HCT116 (cell line): Measurements from ENCODE around the gene C4BPB. TPM values are rescaled to one million over a fixed set of nuclear protein-coding genes. Genes with fewer than 3 reads are reported as not detected.

ENCODE experiments used
- ATAC-seq: fragments of 200-7000 bp; cut with Tn5 transposase; 2 replicates; pipeline ENCODE4 v1.9.1; 2020; ENCODE audit warnings: mild to moderate bottlenecking, moderate library complexity
- BruUV-seq: library from RNA; stranded (reverse); fragments of 400-500 nt; replicated peaks from 2 replicates; lab custom pipeline; 2021; lab: Mats Ljungman, UMichigan
- CTCF ChIA-PET: fragments of 300-600 bp; sonication (Branson Sonifier 250); formaldehyde crosslinking; loops from one replicate; lab custom pipeline; 2021; ENCODE audit warnings: antibody characterized with exemption; lab: Charles Lee
- POLR2A ChIA-PET: fragments of 300-600, 350-600 bp; sonication (Branson Sonifier 250); formaldehyde crosslinking; loops from one replicate; lab custom pipeline; 2021; ENCODE audit warnings: antibody characterized with exemption; lab: Charles Lee
- RAD21 ChIA-PET, 2 experiments: fragments of 300-600 bp; sonication (Branson Sonifier 250); formaldehyde crosslinking; loops; one replicate each; lab custom pipeline; 2023; ENCODE audit warnings: low total read pairs in 2 of 2; ENCODE audit not compliant: uncharacterized antibody in 2 of 2, unreplicated experiment in 2 of 2, low non-redundant PET in 1 of 2; lab: Charles Lee
- DNase-seq: peaks from one replicate; pipeline ENCODE4 v3.0.0-alpha.2; 2010; ENCODE audit warnings: low read depth, low spot score
- H2AFZ ChIP-seq: fragments of 200-600 bp; shearing (Covaris generic), sonication (generic); 2 replicates; pipeline ENCODE4 v1.6.1; 2017; ENCODE audit warnings: low read depth, mixed run types, mixed read lengths, antibody characterized with exemption, low read length; ENCODE audit not compliant: poor library complexity, severe bottlenecking
- H3K27ac ChIP-seq: 2 replicates; pipeline ENCODE4 v1.5.1; 2012; ENCODE audit warnings: low read depth, low read length
- H3K27me3 ChIP-seq: fragments of 200-600 bp; sonication (generic); 2 replicates; pipeline ENCODE4 v1.6.1; 2016; ENCODE audit warnings: mixed run types, low read length, mixed read lengths; ENCODE audit not compliant: insufficient read depth
- H3K36me3 ChIP-seq, 2 experiments: fragments of 200-500 bp in 1 of 2; fragments of 200-600 bp in 1 of 2; sonication (Bioruptor generic) in 1 of 2; sonication (generic) in 1 of 2; 2 replicates each; pipeline versions ENCODE4 v1.5.1 to v1.6.1; 2014 to 2016; ENCODE audit warnings: low read length in 2 of 2, inconsistent platforms in 1 of 2, mixed read lengths in 1 of 2, mixed run types in 1 of 2; ENCODE audit not compliant: insufficient read depth in 2 of 2, control insufficient read depth in 1 of 2
- H3K4me1 ChIP-seq, 2 experiments: fragments of 200-600 bp in 1 of 2; sonication (generic) in 1 of 2; 2 replicates each; pipeline versions ENCODE4 v1.5.1 to v1.6.1; 2012 to 2017; ENCODE audit warnings: low read length in 2 of 2, inconsistent platforms in 1 of 2, mild to moderate bottlenecking in 1 of 2, mixed read lengths in 1 of 2, mixed run types in 1 of 2, moderate library complexity in 1 of 2; ENCODE audit not compliant: insufficient read depth in 2 of 2, control insufficient read depth in 1 of 2
- H3K4me2 ChIP-seq: fragments of 200-600 bp; sonication (generic); 2 replicates; pipeline ENCODE4 v1.6.1; 2017; ENCODE audit warnings: mixed run types, low read length, mixed read lengths
- H3K4me3 ChIP-seq, 2 experiments: fragments of 200-600 bp in 1 of 2; sonication (generic) in 1 of 2; replicated peaks in 1 of 2; 2 replicates each; pipeline ENCODE4 v1.5.1; 2011 to 2016; ENCODE audit warnings: low read length in 2 of 2, control low read depth in 1 of 2, low read depth in 1 of 2, mild to moderate bottlenecking in 1 of 2, mixed read lengths in 1 of 2, mixed run types in 1 of 2
- H3K79me2 ChIP-seq: fragments of 200-600 bp; sonication (generic); 2 replicates; pipeline ENCODE4 v1.6.1; 2017; ENCODE audit warnings: mild to moderate bottlenecking, mixed run types, low read length, moderate library complexity, mixed read lengths; ENCODE audit not compliant: insufficient read depth
- H3K9ac ChIP-seq: fragments of 200-600 bp; sonication (generic); 2 replicates; pipeline ENCODE4 v1.6.1; 2016; ENCODE audit warnings: low read length, mixed read lengths
- H3K9me2 ChIP-seq: fragments of 200-600 bp; sonication (generic), shearing (Covaris generic); 2 replicates; pipeline ENCODE4 v1.6.1; 2017; ENCODE audit warnings: mixed run types, mild to moderate bottlenecking, moderate library complexity; ENCODE audit not compliant: insufficient read depth
- H3K9me3 ChIP-seq, 2 experiments: fragments of 200-500 bp in 1 of 2; fragments of 200-600 bp in 1 of 2; sonication (Bioruptor generic) in 1 of 2; sonication (generic) in 1 of 2; 2 replicates each; pipeline ENCODE4 v1.6.1; 2014 to 2017; ENCODE audit warnings: low read length in 2 of 2, mixed read lengths in 2 of 2, inconsistent platforms in 1 of 2, low read depth in 1 of 2, mild to moderate bottlenecking in 1 of 2, mixed run types in 1 of 2, moderate library complexity in 1 of 2; ENCODE audit not compliant: control insufficient read depth in 1 of 2, insufficient read depth in 1 of 2
- H4K20me1 ChIP-seq: fragments of 200-600 bp; sonication (generic), shearing (Covaris generic); 2 replicates; pipeline ENCODE4 v1.6.1; 2017; ENCODE audit warnings: mixed run types, mild to moderate bottlenecking, moderate library complexity; ENCODE audit not compliant: insufficient read depth
- CBX3 ChIP-seq: IDR thresholded peaks from 2 replicates; pipeline ENCODE4 v1.6.1; 2012; ENCODE audit warnings: low read depth
- CEBPB ChIP-seq: IDR thresholded peaks from 2 replicates; pipeline ENCODE4 v1.6.1; 2012; ENCODE audit warnings: low read depth
- EGR1 ChIP-seq: IDR thresholded peaks from 2 replicates; pipeline ENCODE4 v1.6.1; 2012; ENCODE audit warnings: low read depth
- ELF1 ChIP-seq: IDR thresholded peaks from 2 replicates; pipeline ENCODE4 v1.6.1; 2012; ENCODE audit warnings: low read depth, borderline replicate concordance
- EZH2 ChIP-seq: fragments of 200-600 bp; sonication (generic); IDR thresholded peaks from 2 replicates; pipeline ENCODE4 v1.6.1; 2017; ENCODE audit warnings: antibody characterized with exemption, mixed run types
- JUND ChIP-seq: IDR thresholded peaks from 2 replicates; pipeline ENCODE4 v1.6.1; 2012
- POLR2A ChIP-seq: IDR thresholded peaks from 2 replicates; pipeline ENCODE4 v1.7.0; 2011; ENCODE audit warnings: borderline replicate concordance; ENCODE audit not compliant: insufficient read depth, insufficient read length; ENCODE audit errors: extremely low read depth
- POLR2AphosphoS5 ChIP-seq: IDR thresholded peaks from 2 replicates; pipeline ENCODE4 v1.6.1; 2011; ENCODE audit warnings: mild to moderate bottlenecking, low read depth, low read length, moderate library complexity
- RAD21 ChIP-seq: IDR thresholded peaks from 2 replicates; pipeline ENCODE4 v1.6.1; 2012; ENCODE audit warnings: low read depth, mild to moderate bottlenecking
- SIN3A ChIP-seq: IDR thresholded peaks from 2 replicates; pipeline ENCODE4 v1.6.1; 2012; ENCODE audit warnings: low read depth
- SP1 ChIP-seq: IDR thresholded peaks from 2 replicates; pipeline ENCODE4 v1.6.1; 2012; ENCODE audit warnings: low read depth
- SRF ChIP-seq: IDR thresholded peaks from 2 replicates; pipeline ENCODE4 v1.6.1; 2012; ENCODE audit warnings: low read depth
- TCF7L2 ChIP-seq: IDR thresholded peaks from 2 replicates; pipeline ENCODE4 v1.7.0; 2011; ENCODE audit warnings: borderline replicate concordance, inconsistent platforms; ENCODE audit not compliant: insufficient read depth, insufficient read length; ENCODE audit errors: extremely low read depth
- YY1 ChIP-seq: IDR thresholded peaks from 2 replicates; pipeline ENCODE4 v1.6.1; 2011; ENCODE audit warnings: low read length, low read depth, moderate library complexity, mild to moderate bottlenecking; ENCODE audit not compliant: insufficient replicate concordance; ENCODE audit errors: extremely low read depth
- ZFX ChIP-seq: fragments of 450-650 bp; IDR thresholded peaks from 2 replicates; pipeline ENCODE4 v1.6.1; 2017
- intact Hi-C: fragments of 100-400 bp; cut with micrococcal nuclease; formaldehyde crosslinking; loops from 2 replicates; pipeline ENCODE4 v1.10.0; 2022
- total RNA-seq: library from RNA; stranded (reverse); gene quantifications from one replicate; pipeline ENCODE4 v1.2.1, GENCODE V29; 2021; ENCODE audit not compliant: unreplicated experiment
- TF ChIP-seq, protein P1 (sequence below), 3 experiments: fragments of 200-600 bp in 1 of 3; sonication (generic) in 1 of 3; IDR thresholded peaks in 2 of 3; conservative IDR thresholded peaks in 1 of 3; 2 replicates each; pipeline ENCODE4 v1.5.1; 2012 to 2017; ENCODE audit warnings: low read depth in 2 of 3, low read length in 2 of 3, antibody characterized with exemption in 1 of 3, borderline replicate concordance in 1 of 3, control low read depth in 1 of 3, mild to moderate bottlenecking in 1 of 3, mixed read lengths in 1 of 3, mixed run types in 1 of 3, moderate library complexity in 1 of 3; ENCODE audit not compliant: insufficient read depth in 1 of 3
- TF ChIP-seq, protein P2 (sequence below): IDR thresholded peaks from 2 replicates; pipeline ENCODE4 v1.6.1; 2012

The C4BPB gene
- total RNA-seq, 1 experiment from 2014 or later = not detected

DNA sequence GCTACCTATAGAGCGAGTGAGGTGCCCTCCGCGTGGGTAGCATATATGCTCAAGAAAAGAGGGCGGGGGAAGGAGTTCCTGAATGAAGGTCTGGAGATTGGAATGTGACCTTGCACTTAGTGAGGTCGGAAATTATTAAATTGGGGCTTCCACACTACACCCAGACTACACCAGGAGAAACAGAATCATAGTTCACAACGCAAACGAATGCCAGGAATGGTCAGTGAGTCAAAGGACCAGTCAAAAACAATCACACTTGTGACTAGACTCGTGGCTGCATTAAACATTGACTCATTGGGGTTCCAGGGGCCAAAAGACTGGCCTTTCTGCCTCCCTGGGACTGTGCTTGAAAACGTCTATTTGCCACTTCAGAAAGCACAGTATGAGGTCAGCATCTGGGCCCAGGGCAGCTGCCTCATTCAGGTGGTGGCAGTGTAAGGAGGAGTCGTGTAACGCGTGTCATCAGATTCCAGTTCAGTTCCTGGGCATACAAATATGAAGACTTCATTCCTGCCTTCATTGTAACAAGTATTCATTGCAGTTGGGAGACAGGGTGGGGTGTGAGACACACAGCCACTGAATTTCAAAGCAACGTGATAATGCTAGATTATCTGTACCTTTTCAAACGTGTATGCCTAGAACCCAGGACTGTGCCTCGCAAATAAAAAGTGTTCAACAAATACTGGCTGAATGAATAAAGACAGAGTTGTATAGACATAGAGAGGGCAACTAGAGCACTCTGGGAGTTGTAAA, 37.3 kb upstream of the C4BPB start, which contains the start of gene YOD1 (continued):
- no peak for TF ChIP-seq CEBPB
- TF ChIP-seq, protein P1, sequence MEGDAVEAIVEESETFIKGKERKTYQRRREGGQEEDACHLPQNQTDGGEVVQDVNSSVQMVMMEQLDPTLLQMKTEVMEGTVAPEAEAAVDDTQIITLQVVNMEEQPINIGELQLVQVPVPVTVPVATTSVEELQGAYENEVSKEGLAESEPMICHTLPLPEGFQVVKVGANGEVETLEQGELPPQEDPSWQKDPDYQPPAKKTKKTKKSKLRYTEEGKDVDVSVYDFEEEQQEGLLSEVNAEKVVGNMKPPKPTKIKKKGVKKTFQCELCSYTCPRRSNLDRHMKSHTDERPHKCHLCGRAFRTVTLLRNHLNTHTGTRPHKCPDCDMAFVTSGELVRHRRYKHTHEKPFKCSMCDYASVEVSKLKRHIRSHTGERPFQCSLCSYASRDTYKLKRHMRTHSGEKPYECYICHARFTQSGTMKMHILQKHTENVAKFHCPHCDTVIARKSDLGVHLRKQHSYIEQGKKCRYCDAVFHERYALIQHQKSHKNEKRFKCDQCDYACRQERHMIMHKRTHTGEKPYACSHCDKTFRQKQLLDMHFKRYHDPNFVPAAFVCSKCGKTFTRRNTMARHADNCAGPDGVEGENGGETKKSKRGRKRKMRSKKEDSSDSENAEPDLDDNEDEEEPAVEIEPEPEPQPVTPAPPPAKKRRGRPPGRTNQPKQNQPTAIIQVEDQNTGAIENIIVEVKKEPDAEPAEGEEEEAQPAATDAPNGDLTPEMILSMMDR (IDR thresholded peaks at IDR 0.05 in 2 of 3, conservative IDR thresholded peaks at IDR 0.05 in 1 of 3; ENCODE audit: borderline replicate concordance in 1 of 3, insufficient read depth in 1 of 3, low read depth in 2 of 3, low read length in 2 of 3) = no peak
- TF ChIP-seq YY1 = no peak
- TF ChIP-seq SRF = no peak
- TF ChIP-seq TCF7L2 = no peak
- no peak for TF ChIP-seq POLR2A

DNA sequence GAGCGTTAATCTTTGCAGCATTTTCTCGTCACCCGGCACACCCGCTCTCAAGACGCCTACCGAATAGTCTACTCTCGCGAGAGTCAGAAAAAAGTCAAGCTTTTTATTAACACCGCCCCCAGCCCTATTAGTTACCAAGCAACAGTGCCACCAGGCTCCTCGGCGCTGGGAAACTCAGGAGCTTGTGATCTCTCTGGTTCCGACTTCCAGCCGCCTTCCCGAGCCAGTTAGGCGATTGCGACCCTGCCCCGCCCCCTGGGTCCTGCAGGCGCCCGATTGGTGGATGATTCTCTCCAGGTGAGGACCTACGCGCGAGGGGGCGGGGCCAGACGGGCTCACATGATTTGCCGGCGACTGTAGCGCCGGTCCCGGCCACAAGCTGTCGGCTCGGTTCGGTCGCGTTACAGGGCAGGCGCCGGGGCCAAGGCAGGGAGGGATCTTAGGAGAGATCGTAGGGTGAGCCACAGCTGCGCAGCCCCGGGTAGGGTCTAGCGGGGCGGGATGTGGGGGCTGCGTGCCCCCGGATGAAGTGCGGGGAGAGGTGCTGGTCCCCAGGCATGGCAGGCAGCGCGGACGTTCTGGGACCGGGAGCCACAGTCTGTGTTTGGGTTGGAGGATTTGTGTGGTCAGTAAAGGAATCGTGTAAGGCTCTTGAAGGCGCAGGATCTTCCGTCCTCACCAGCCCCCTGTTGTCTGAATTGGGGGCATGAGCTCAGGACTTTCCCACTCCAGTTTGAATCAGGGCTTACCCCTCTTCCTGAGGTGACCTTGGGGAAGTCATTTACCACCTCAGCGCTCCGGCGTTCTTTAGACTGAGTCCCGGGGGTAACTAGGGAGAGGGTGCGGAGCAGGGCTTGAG, 35.5 kb upstream of the C4BPB start, which contains the start of gene PFKFB2:
Gene PFKFB2, plus strand, starts transcription at position 365 of the 859 bp plus-strand sequence. CDS start 1,443 bp downstream, outside the sequence.
- Histone ChIP-seq H3K79me2 (peaks cover 27% of the 10 kb centered on the region), H3K4me2 (peak within 1 kb of the TSS; percentile 73), H3K27ac (peak within 1 kb of the TSS; percentile 85), H3K27me3 (no peaks in the 10 kb centered on the region), H3K36me3 (peaks cover 5 to 12% of the 10 kb centered on the region in 2 experiments; a peak in 2 of 4 replicates), H3K9ac (peak within 1 kb of the TSS; percentile 96), H2AFZ (no peak within 1 kb of the TSS), H3K9me3 (no peaks in the 10 kb centered on the region), H4K20me1 (peaks cover 8% of the 10 kb centered on the region; the same call in 1 of the 2 replicates), H3K9me2 (no peaks in the 10 kb centered on the region), H3K4me1 (peaks cover 11 to 29% of the 10 kb centered on the region in 2 experiments), H3K4me3 (peak within 1 kb of the TSS; percentile 88 to 90)
- ATAC-seq (peak; percentile 89), DNase-seq (peak; percentile 99)
- ChIA-PET CTCF (interaction anchor here (0.6 to 2.1 kb wide), 7 partner anchors 49 to 564 kb away, joined by 3 to 13 read pairs (median 3); no protein-coding TSS in a partner anchor), RAD21 (interaction anchor here in 1 of 2 experiments (1.3 kb wide), 1 partner anchor 21 kb away, joined by 3 read pairs; the partner anchor contains the start of gene C1orf116), POLR2A (interaction anchor here (0.6 to 1.8 kb wide), 12 partner anchors 16 to 418 kb away, joined by 3 to 9 read pairs (median 4); partner anchors contain the start of genes C1orf116 and DYRK3)
- TSS peak; percentile 72 for BruUV-seq
- intact Hi-C loops = no loop called here
- no peak for TF ChIP-seq ELF1
- no peak for TF ChIP-seq CEBPB
- TF ChIP-seq, protein P2, sequence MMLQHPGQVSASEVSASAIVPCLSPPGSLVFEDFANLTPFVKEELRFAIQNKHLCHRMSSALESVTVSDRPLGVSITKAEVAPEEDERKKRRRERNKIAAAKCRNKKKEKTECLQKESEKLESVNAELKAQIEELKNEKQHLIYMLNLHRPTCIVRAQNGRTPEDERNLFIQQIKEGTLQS = no peak
- peak; percentile 89 for TF ChIP-seq SP1
- TF ChIP-seq RAD21 = no peak
- peak; percentile 65 for TF ChIP-seq YY1
- peak; percentile 86 for TF ChIP-seq POLR2AphosphoS5
- TF ChIP-seq EGR1 = peak; percentile 79
- TF ChIP-seq JUND = no peak
- peak; percentile 6; the same call in 1 of the 2 replicates for TF ChIP-seq SRF
- peak; percentile 86 for TF ChIP-seq SIN3A
- TF ChIP-seq TCF7L2 = peak; percentile 51
- peak; percentile 72 for TF ChIP-seq POLR2A
- no peak for TF ChIP-seq EZH2
- TF ChIP-seq, protein P1 (IDR thresholded peaks at IDR 0.05 in 2 of 3, conservative IDR thresholded peaks at IDR 0.05 in 1 of 3; ENCODE audit: borderline replicate concordance in 1 of 3, insufficient read depth in 1 of 3, low read depth in 2 of 3, low read length in 2 of 3) = 0 out of 6 replicates have a peak, but pooled peaks of 1 of the 3 experiments have one; percentile 19
- peak; percentile 78 for TF ChIP-seq CBX3
- no peak for TF ChIP-seq ZFX
